OCI-M2 (cell line): ENCODE measurements around the gene JADE1.

Source experiments
- DNase-seq: peaks from one replicate; lab custom pipeline; 2025; ENCODE audit not compliant: unreplicated experiment; lab: John Stamatoyannopoulos, UW

JADE1 gene

GRCh38 chr4:128810331-128810870 is 901 bp downstream of the JADE1 start:
- no peak for DNase-seq

GRCh38 chr4:128810871-128811570 is 1.5 kb downstream of the JADE1 start:
- no peak for DNase-seq

- no peak for DNase-seq
Observed at GRCh38 chr4:128811571-128812441, 2.3 kb downstream of the JADE1 start.

GRCh38 chr4:128812442-128813235 is 3.1 kb downstream of the JADE1 start:
- DNase-seq, result no peak

GRCh38 chr4:128813965-128814364 is 4.5 kb downstream of the JADE1 start:
- DNase-seq, result no peak

- no peak for DNase-seq
Observed at GRCh38 chr4:128818442-128818841, 8.9 kb downstream of the JADE1 start.

GRCh38 chr4:128819082-128819742 is 9.7 kb downstream of the JADE1 start:
- no peak for DNase-seq

GRCh38 chr4:128820671-128821070 is 11.2 kb downstream of the JADE1 start:
- DNase-seq, result no peak

- DNase-seq, result no peak
Observed at GRCh38 chr4:128821151-128821550, 11.7 kb downstream of the JADE1 start.

GRCh38 chr4:128823025-128823661 is 13.6 kb downstream of the JADE1 start:
- no peak for DNase-seq

GRCh38 chr4:128825226-128825625 is 15.7 kb downstream of the JADE1 start:
- DNase-seq, result no peak

GRCh38 chr4:128827296-128827695 is 17.8 kb downstream of the JADE1 start:
- DNase-seq, result no peak

GRCh38 chr4:128830906-128831503 is 21.5 kb downstream of the JADE1 start:
- DNase-seq, result no peak

GRCh38 chr4:128831531-128832242 is 22.2 kb downstream of the JADE1 start:
- DNase-seq, result no peak

GRCh38 chr4:128832243-128832625 is 22.7 kb downstream of the JADE1 start:
- no peak for DNase-seq

GRCh38 chr4:128835498-128836222 is 26.2 kb downstream of the JADE1 start:
- no peak for DNase-seq

GRCh38 chr4:128837198-128837597 is 27.7 kb downstream of the JADE1 start:
- no peak for DNase-seq

GRCh38 chr4:128837679-128838078 is 28.2 kb downstream of the JADE1 start:
- no peak for DNase-seq
